ENCODE data around the gene ITK. TPM values are rescaled to one million over a fixed set of nuclear protein-coding genes. Genes with fewer than 3 reads are reported as not detected.

ITK gene
- total and polyA plus RNA-seq, 2 of the 8 experiments (the other 6 are each of a cell fraction or from before 2014, with no cell fraction given), result 0.05 TPM; not detected in 1

DNA sequence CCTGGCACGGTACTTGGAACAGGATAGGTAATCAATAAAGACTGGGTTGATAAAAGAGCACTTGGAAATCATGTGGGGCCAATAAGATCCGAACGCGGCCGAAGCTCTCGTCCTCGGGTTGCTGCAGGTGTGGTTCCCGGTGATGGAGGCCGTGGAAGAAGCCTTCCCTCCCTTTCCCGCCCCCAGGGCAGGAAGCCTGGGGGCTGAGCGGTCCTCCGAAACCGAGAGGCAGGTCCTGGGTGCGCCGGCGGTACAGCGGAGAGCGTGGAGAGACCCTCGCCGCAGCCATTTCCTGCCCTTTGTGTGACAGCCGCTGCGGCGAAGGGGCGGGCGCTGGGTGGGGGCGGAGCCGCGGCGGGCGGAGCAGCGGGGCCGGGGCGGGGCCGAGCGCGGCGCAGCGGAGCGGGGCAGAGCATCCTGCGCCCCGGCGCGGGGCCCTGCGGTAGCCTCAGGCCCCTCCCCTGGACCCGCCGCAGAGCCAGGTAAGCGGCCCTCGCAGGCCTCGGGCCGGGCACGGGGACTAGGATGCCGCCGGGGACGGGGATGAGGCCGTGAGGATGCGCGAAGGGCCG, 85.2 kb downstream of the ITK start, which contains the start of gene CYFIP2:
TSS of gene CYFIP2 (plus strand) at position 410 of the 572 bp plus-strand sequence. CDS start 19,239 bp downstream, outside the sequence.
- Histone ChIP-seq H3K23ac (ENCODE audit: insufficient read length) (no peak within 1 kb of the TSS), H3K14ac (ENCODE audit: insufficient read length) (no peak within 1 kb of the TSS), H2BK120ac (replicated peaks; ENCODE audit: low read depth, low read length) (no peak within 1 kb of the TSS), H2BK15ac (ENCODE audit: low read length) (no peak within 1 kb of the TSS), H3K18ac (ENCODE audit: extremely low read depth, low read length) (peak within 1 kb of the TSS; percentile 65), H3K27ac (ENCODE audit: low read depth, low read length) (peak within 1 kb of the TSS; percentile 60; the same call in 1 of the 2 replicates), H4K20me1 (replicated peaks in 1 of 2; ENCODE audit: control insufficient read depth in 1 of 2, insufficient read depth in 2 of 2, low read length in 2 of 2) (peaks cover 3 to 10% of the 10 kb centered on the region in 2 experiments), H2AK5ac (ENCODE audit: low read depth, low read length) (0 out of 2 replicates have a peak within 1 kb of the TSS, but pooled peaks have one; percentile 16), H3K79me1 (ENCODE audit: low read depth, low read length) (peaks cover 10% of the 10 kb centered on the region), H3K4me1 (replicated peaks in 1 of 4; ENCODE audit: control insufficient read depth in 3 of 4, insufficient read depth in 4 of 4, low read length in 3 of 4) (peaks cover 8 to 19% (median 13%) of the 10 kb centered on the region in 4 experiments), H4K8ac (ENCODE audit: extremely low read depth, insufficient read depth, low read length) (peak within 1 kb of the TSS; percentile 90; the same call in 1 of the 2 replicates), H3K27me3 (replicated peaks in 1 of 4; ENCODE audit: control insufficient read depth in 3 of 4, extremely low read depth in 1 of 4, insufficient read depth in 3 of 4, low read length in 3 of 4) (no peaks in the 10 kb centered on the region; a peak in 2 of 7 replicates), H3K9ac (replicated peaks in 1 of 4; ENCODE audit: extremely low read depth in 1 of 4, low read depth in 3 of 4, low read length in 3 of 4) (peak within 1 kb of the TSS; percentile 54 to 86 (median 66)), H2BK20ac (ENCODE audit: low read length) (no peak within 1 kb of the TSS), H2BK5ac (ENCODE audit: low read depth, low read length) (no peak within 1 kb of the TSS; the same call in 1 of the 2 replicates), H4K91ac (replicated peaks; ENCODE audit: insufficient read length, low read length) (peak within 1 kb of the TSS; percentile 61), H3K9me3 (ENCODE audit: insufficient read depth in 2 of 2, low read depth in 1 of 2, low read length in 1 of 2) (no peaks in the 10 kb centered on the region), H3K4me3 (ENCODE audit: extremely low read depth in 1 of 4, insufficient read depth in 2 of 4, low read depth in 3 of 4, low read length in 4 of 4) (peak within 1 kb of the TSS; percentile 59 to 82 (median 68)), H2AFZ (ENCODE audit: low read length) (peak within 1 kb of the TSS; percentile 75), H3K79me2 (ENCODE audit: control insufficient read depth in 1 of 2, insufficient read depth in 2 of 2, low read length in 2 of 2) (peaks cover 0 to 33% of the 10 kb centered on the region in 2 experiments; a peak in 2 of 4 replicates), H4K5ac (ENCODE audit: insufficient read length, low read depth, low read length) (peak within 1 kb of the TSS; percentile 55), H3K4ac (replicated peaks; ENCODE audit: insufficient read length, low read depth, low read length) (no peak within 1 kb of the TSS), H3K23me2 (ENCODE audit: low read depth, low read length) (peaks cover 11% of the 10 kb centered on the region; the same call in 1 of the 2 replicates), H3K56ac (replicated peaks; ENCODE audit: insufficient read length, low read depth, low read length) (peak within 1 kb of the TSS; percentile 54), H3K36me3 (ENCODE audit: control insufficient read depth in 2 of 4, insufficient read depth in 4 of 4, low read length in 3 of 4) (no peaks in the 10 kb centered on the region), H2BK12ac (ENCODE audit: low read depth, low read length) (no peak within 1 kb of the TSS), H3K4me2 (ENCODE audit: insufficient read depth in 1 of 2, low read depth in 2 of 2, low read length in 2 of 2) (peak within 1 kb of the TSS; percentile 80 to 94)
- no peak for DNase-seq (ENCODE audit: low read depth in 1 of 2, low spot score in 2 of 2)
- ChIA-PET CTCF (ENCODE audit: partially characterized antibody) (interaction anchor here (1.6 to 6.5 kb wide), 3 partner anchors 13 to 60 kb away, joined by 6 to 84 read pairs (median 11); no protein-coding TSS in a partner anchor), POLR2A (ENCODE audit: partially characterized antibody) (interaction anchor here (1.0 to 1.5 kb wide), 4 partner anchors 11 to 43 kb away, joined by 3 to 4 read pairs (median 4); no protein-coding TSS in a partner anchor)
- WGBS, 2 experiments (ENCODE audit: extremely low coverage in 1 of 2, insufficient coverage in 1 of 2, insufficient read length in 1 of 2, insufficient replicate concordance in 2 of 2, low coverage in 1 of 2, low lambda C conversion rate in 2 of 2, missing lambda C conversion rate in 1 of 2), result 3% methylated on average over 19 of the region's 58 CpGs; no CpG with 5 or more reads in 1 of the 2 experiments
- FAIRE-seq, result no peak
- TF ChIP-seq RXRA (IDR thresholded peaks at IDR 0.05; ENCODE audit: insufficient read depth, low read depth, low read length) (no peak), CHD2 (IDR thresholded peaks at IDR 0.05; ENCODE audit: low read length) (no peak), GABPA (IDR thresholded peaks at IDR 0.05; ENCODE audit: borderline replicate concordance, insufficient read depth, low read length) (no peak), TEAD4 (IDR thresholded peaks at IDR 0.05; ENCODE audit: low read depth, low read length) (no peak), TBP (IDR thresholded peaks at IDR 0.05; ENCODE audit: low read depth, low read length) (peak; percentile 38; the same call in 1 of the 2 replicates), TCF12 (IDR thresholded peaks at IDR 0.05; ENCODE audit: low read depth, low read length) (no peak), POLR2AphosphoS5 (IDR thresholded peaks at IDR 0.05; ENCODE audit: low read depth, low read length) (peak; percentile 65; the same call in 1 of the 2 replicates), POLR2A (IDR thresholded peaks at IDR 0.05; ENCODE audit: control extremely low read depth in 1 of 2, low read depth in 2 of 2, low read length in 2 of 2) (peak in 1 of 2 experiments; percentile 73; a peak in 2 of 3 replicates), CREB1 (IDR thresholded peaks at IDR 0.05) (no peak), CBX5 (IDR thresholded peaks at IDR 0.05; ENCODE audit: low read depth, low read length) (no peak), HDAC6 (IDR thresholded peaks at IDR 0.05; ENCODE audit: low read depth, low read length) (no peak), MAFK (IDR thresholded peaks at IDR 0.05; ENCODE audit: low read depth, low read length) (no peak), KDM5A (IDR thresholded peaks at IDR 0.05; ENCODE audit: low read length) (no peak), PHF8 (conservative IDR thresholded peaks at IDR 0.05; ENCODE audit: low read depth, low read length) (peak; percentile 64)

Measured in H1 (cell line).